Left lobe of liver (tissue), 2 donors: Measurements from ENCODE around the gene SBNO2. TPM values are rescaled to one million over a fixed set of nuclear protein-coding genes. Genes with fewer than 3 reads are reported as not detected.
A peak's percentile ranks its signal among the peaks of the same experiment; 100 is the strongest.

Experiments used
- ATAC-seq: fragments of 200-7000 bp; cut with Tn5 transposase; one replicate; pipeline ENCODE4 v1.9.1; 2020; ENCODE audit warnings: mild to moderate bottlenecking, moderate library complexity
- DNase-seq: peaks from one replicate; pipeline ENCODE4 v3.0.0-alpha.2; 2020; ENCODE audit warnings: low spot score
- total RNA-seq: library from RNA; stranded (reverse); gene quantifications from one replicate; pipeline ENCODE4 v1.2.1, GENCODE V29; 2021
- donor health status: DM: no; HTN: no; CAD: no; lungs with moderate emphysema.
- donor health status: DM: no; HTN: yes; CAD: no.

The SBNO2 gene
- total RNA-seq, 1 donor from 2014 or later, result 22.6 TPM

GRCh38 chr19:1108291-1109031, 65.6 kb downstream of the SBNO2 start:
- no peak for ATAC-seq
- DNase-seq, result no peak

- no peak for ATAC-seq
- no peak for DNase-seq
Measured at GRCh38 chr19:1107661-1108261, 66.3 kb downstream of the SBNO2 start.

GRCh38 chr19:1106841-1107660, 67.0 kb downstream of the SBNO2 start:
- no peak for DNase-seq
- ATAC-seq, result no peak

DNA sequence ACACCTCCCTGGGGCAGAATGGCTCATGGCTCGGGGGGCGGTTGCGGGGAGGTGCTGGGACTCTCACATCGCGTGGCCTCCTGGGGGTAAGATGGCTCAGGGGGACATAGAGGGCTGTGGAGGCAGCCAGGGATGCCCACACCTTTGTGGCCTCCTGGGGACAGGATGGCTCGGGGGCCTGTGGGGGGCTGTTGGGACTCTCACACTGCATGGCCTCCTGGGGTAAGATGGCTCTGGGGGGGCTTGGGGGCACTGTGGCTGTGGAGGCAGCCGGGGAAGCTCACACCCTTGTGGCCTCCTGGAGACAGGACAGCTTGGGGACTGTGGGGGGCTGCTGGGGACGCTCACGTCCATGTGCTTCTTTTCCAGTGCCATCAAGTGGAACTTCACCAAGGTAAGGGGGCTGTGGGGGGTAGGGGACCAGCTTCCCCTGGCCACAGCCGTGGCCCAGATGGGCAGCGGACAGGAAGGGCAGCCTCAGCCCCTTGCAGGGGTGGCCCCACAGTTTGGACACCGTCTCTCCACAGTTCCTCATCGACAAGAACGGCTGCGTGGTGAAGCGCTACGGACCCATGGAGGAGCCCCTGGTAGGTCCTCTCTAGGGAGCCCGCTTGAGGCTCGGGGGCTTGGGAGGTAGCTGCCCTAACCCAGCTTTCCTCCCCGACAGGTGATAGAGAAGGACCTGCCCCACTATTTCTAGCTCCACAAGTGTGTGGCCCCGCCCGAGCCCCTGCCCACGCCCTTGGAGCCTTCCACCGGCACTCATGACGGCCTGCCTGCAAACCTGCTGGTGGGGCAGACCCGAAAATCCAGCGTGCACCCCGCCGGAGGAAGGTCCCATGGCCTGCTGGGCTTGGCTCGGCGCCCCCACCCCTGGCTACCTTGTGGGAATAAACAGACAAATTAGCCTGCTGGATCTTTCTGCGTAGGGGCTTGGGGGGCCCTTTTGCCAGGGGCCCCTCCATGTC, 67.9 kb downstream of the SBNO2 start:
- DNase-seq, result no peak
- ATAC-seq, result no peak

GRCh38 chr19:1105008-1105872, 68.8 kb downstream of the SBNO2 start:
- DNase-seq (no peak), ATAC-seq (no peak)

GRCh38 chr19:1104311-1105007, 69.6 kb downstream of the SBNO2 start:
- DNase-seq (peak; percentile 87), ATAC-seq (peak; percentile 61)

GRCh38 chr19:1103708-1104310, 70.3 kb downstream of the SBNO2 start, which contains the start of gene GPX4:
TSS of gene GPX4 (plus strand) at chr19:1103994. CDS start at chr19:1104044, 50 bp downstream.
- ATAC-seq (peak; percentile 81), DNase-seq (peak; percentile 99)

GRCh38 chr19:1103132-1103707, 70.8 kb downstream of the SBNO2 start:
- DNase-seq, result no peak
- ATAC-seq, result no peak

- DNase-seq, result no peak
- ATAC-seq, result no peak
Measured at GRCh38 chr19:1102407-1103131, 71.5 kb downstream of the SBNO2 start.

DNA sequence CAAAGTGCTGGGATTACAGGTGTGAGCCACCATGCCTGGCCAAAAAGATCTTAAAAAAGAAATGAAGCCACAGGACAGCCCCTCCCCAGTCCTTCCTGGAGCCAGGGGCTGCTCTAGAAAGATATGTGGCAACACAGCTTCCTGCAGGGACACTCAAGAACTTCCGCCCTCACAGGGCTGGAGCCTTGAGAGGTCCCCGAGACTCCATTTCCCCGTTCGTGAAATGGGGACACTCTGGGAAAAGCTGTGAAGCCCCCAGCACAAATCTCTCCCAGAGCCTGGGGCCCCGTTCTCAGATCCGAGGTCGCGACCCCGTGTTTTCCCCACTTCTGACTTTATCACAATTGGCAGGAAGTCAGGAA, 72.8 kb downstream of the SBNO2 start:
- ATAC-seq, result no peak
- DNase-seq, result no peak

GRCh38 chr19:1098177-1099051, 75.7 kb downstream of the SBNO2 start:
- DNase-seq, result peak; percentile 95
- ATAC-seq, result peak; percentile 62

DNA sequence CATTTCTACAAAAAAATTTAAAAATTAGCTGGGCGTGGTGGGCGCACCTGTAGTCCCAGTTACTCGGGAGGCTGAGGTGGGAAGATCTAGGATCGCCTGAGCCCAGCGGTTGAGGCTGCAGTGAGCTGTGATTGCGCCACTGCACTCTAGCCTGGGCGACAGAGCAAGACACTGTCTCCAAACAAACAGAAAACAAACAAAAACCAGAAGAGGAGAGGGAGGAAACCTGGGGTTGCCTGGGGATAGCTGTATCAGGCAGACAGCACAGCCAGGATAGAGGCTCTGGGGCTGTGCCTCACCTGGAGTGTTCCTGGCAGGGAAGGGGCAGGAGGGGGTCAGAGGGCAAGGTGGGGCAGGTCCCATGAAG, 76.3 kb downstream of the SBNO2 start:
- peak; percentile 86 for DNase-seq
- ATAC-seq, result peak; percentile 59

DNA sequence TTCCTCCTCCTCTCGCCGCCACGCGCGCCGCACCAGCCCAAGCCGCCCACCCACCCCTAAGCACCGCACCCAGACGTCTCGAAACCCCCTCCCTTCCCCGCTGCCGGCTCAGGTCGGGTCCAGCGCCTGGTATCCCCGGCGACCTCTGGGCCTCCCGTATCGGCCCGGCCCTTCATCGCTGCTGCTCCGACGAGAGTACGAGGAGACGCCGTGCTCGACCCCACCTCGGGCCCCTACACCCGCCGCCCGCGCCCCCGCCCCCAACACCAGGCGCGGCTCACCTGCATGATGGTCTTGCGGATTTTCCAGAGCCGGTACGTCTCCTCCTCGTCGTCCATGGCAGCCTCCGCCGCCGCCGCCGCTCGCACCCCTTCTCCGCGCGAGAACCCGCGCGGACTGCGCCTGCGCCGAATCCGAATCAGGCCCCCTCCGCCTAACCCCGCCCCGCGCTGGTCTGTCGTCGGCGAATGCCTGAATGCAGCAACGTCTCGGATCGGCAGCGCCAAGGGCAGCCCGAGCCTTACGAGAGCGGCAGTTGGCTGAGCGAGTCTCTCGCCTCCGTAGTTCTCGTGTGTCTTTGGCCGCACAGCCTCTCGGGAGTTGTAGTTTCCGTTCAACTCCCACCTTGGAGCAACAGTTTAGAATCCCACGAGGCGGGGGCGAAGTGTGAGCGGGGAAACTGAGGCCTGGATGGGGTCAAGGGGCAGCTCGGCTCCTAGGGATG, 78.9 kb downstream of the SBNO2 start, which contains the start of gene POLR2E:
Gene POLR2E, minus strand, starts transcription at position 398 of the 724 bp plus-strand sequence. Its CDS starts 60 bp downstream, at position 338.
- peak; percentile 73 for ATAC-seq
- peak; percentile 98 for DNase-seq

GRCh38 chr19:1094655-1094977, 79.5 kb downstream of the SBNO2 start:
- DNase-seq (no peak), ATAC-seq (no peak)

- DNase-seq (peak; percentile 87), ATAC-seq (peak; percentile 49)
Measured at GRCh38 chr19:1093811-1094553, 80.1 kb downstream of the SBNO2 start.
